SK-N-SH (cell line): ENCODE measurements around the gene VPS13A. TPM values are rescaled to one million over a fixed set of nuclear protein-coding genes. Genes with fewer than 3 reads are reported as not detected.

Experiments used
- CTCF ChIA-PET: fragments of 300-600, 350-600 bp; formaldehyde crosslinking; extraction: SDS; loops from one replicate; lab custom pipeline; 2021; lab: Yijun Ruan, JAX
- POLR2A ChIA-PET: fragments of 350-600 bp; sonication (Branson Sonifier 250); formaldehyde crosslinking; extraction: SDS; loops from one replicate; lab custom pipeline; 2020; ENCODE audit warnings: antibody characterized with exemption, inconsistent platforms; lab: Yijun Ruan, JAX
- DNase-seq: peaks from one replicate; pipeline ENCODE4 v3.0.0; 2012
- H2AFZ ChIP-seq: fragments of 200-600 bp; sonication (generic); 2 replicates; pipeline ENCODE4 v1.8.1; 2016; ENCODE audit warnings: antibody characterized with exemption, mild to moderate bottlenecking, low read depth
- H3F3A ChIP-seq: fragments of 200-600 bp; sonication (generic); replicated peaks from 2 replicates; pipeline ENCODE3; 2016; ENCODE audit warnings: antibody characterized with exemption, mild to moderate bottlenecking; ENCODE audit not compliant: insufficient read depth
- H3K27ac ChIP-seq, 2 experiments: fragments of 200-500 bp in 1 of 2; fragments of 200-600 bp in 1 of 2; sonication (Bioruptor generic) in 1 of 2; sonication (generic), shearing (Covaris generic) in 1 of 2; 2 replicates each; pipeline versions ENCODE4 v1.5.1 to v1.6.1; 2014 to 2016; ENCODE audit warnings: low read depth in 2 of 2, inconsistent platforms in 1 of 2, low read length in 1 of 2, mild to moderate bottlenecking in 1 of 2, mixed read lengths in 1 of 2
- H3K27me3 ChIP-seq: fragments of 200-600 bp; sonication (generic), shearing (Covaris generic); 2 replicates; pipeline ENCODE4 v1.6.1; 2016; ENCODE audit warnings: mixed run types; ENCODE audit not compliant: insufficient read depth
- H3K36me3 ChIP-seq, 2 experiments: fragments of 200-500 bp in 1 of 2; fragments of 200-600 bp in 1 of 2; sonication (Bioruptor generic) in 1 of 2; sonication (generic) in 1 of 2; replicated peaks in 1 of 2; 2 replicates each; pipeline versions ENCODE3 to v1.5.1; 2014 to 2016; ENCODE audit warnings: low read length in 1 of 2, mild to moderate bottlenecking in 1 of 2; ENCODE audit not compliant: insufficient read depth in 2 of 2, control insufficient read depth in 1 of 2
- H3K4me1 ChIP-seq, 2 experiments: fragments of 200-500 bp in 1 of 2; fragments of 200-600 bp in 1 of 2; sonication (Bioruptor generic) in 1 of 2; sonication (generic), shearing (Covaris generic) in 1 of 2; 2 replicates each; pipeline versions ENCODE4 v1.5.1 to v1.6.1; 2014 to 2016; ENCODE audit warnings: low read depth in 1 of 2, low read length in 1 of 2, mixed run types in 1 of 2; ENCODE audit not compliant: insufficient read depth in 2 of 2, control insufficient read depth in 1 of 2
- H3K4me2 ChIP-seq: fragments of 200-600 bp; sonication (generic), shearing (Covaris generic); 2 replicates; pipeline ENCODE4 v1.6.1; 2017; ENCODE audit warnings: mixed run types
- H3K4me3 ChIP-seq, 2 experiments: fragments of 200-500 bp in 1 of 2; fragments of 200-600 bp in 1 of 2; sonication (Bioruptor generic) in 1 of 2; sonication (generic), shearing (Covaris generic) in 1 of 2; 2 replicates each; pipeline versions ENCODE4 v1.5.1 to v1.8.1; 2014 to 2016; ENCODE audit warnings: low read depth in 2 of 2, inconsistent platforms in 1 of 2, low read length in 1 of 2, mild to moderate bottlenecking in 1 of 2, mixed read lengths in 1 of 2, moderate library complexity in 1 of 2
- H3K79me2 ChIP-seq: fragments of 200-600 bp; sonication (generic); 2 replicates; pipeline ENCODE4 v1.8.1; 2017; ENCODE audit warnings: mild to moderate bottlenecking; ENCODE audit not compliant: insufficient read depth
- H3K9ac ChIP-seq: fragments of 200-600 bp; sonication (generic); 2 replicates; pipeline ENCODE4 v1.6.1; 2017; ENCODE audit warnings: mixed run types
- H3K9me2 ChIP-seq: fragments of 200-600 bp; sonication (generic); 2 replicates; pipeline ENCODE4 v1.6.1; 2017; ENCODE audit warnings: mixed run types
- H3K9me3 ChIP-seq: fragments of 200-600 bp; sonication (generic); 2 replicates; pipeline ENCODE4 v1.6.1; 2017; ENCODE audit warnings: mixed run types, mild to moderate bottlenecking, moderate library complexity
- H4K20me1 ChIP-seq: fragments of 200-600 bp; sonication (generic); 2 replicates; pipeline ENCODE4 v1.6.1; 2017; ENCODE audit warnings: mild to moderate bottlenecking, mixed run types; ENCODE audit not compliant: insufficient read depth
- ELF1 ChIP-seq: IDR thresholded peaks from 2 replicates; pipeline ENCODE4 v1.4.0; 2012
- EZH2phosphoT487 ChIP-seq: fragments of 200-600 bp; sonication (generic); IDR thresholded peaks from 2 replicates; pipeline ENCODE4 v1.6.1; 2017; ENCODE audit warnings: low read depth, mixed run types, mild to moderate bottlenecking, antibody characterized with exemption, moderate library complexity, borderline replicate concordance
- FOXJ3 ChIP-seq: sonication (generic); formaldehyde crosslinking; IDR thresholded peaks from 2 replicates; pipeline ENCODE4 v1.5.1; 2020; ENCODE audit warnings: mild to moderate bottlenecking, missing genetic modification reagents
- GABPA ChIP-seq: IDR thresholded peaks from 2 replicates; pipeline ENCODE4 v1.4.0; 2012; ENCODE audit warnings: low read depth, mild to moderate bottlenecking
- GATA2 ChIP-seq: sonication (generic); formaldehyde crosslinking; IDR thresholded peaks from 2 replicates; pipeline ENCODE4 v1.5.0; 2020; ENCODE audit warnings: mild to moderate bottlenecking, missing genetic modification reagents
- IRF3 ChIP-seq: fragments of 150-350 bp; IDR thresholded peaks from 2 replicates; pipeline ENCODE4 v1.6.1; 2016; ENCODE audit warnings: mild to moderate bottlenecking, low read depth, low read length
- NRF1 ChIP-seq: IDR thresholded peaks from 2 replicates; pipeline ENCODE4 v1.6.1; 2012; ENCODE audit warnings: low read depth, mild to moderate bottlenecking, low read length
- RCOR1 ChIP-seq: fragments of 150-350 bp; IDR thresholded peaks from 2 replicates; pipeline ENCODE4 v1.6.1; 2017; ENCODE audit warnings: antibody characterized with exemption, low read length
- RFX5 ChIP-seq: IDR thresholded peaks from 2 replicates; pipeline ENCODE4 v1.6.1; 2012; ENCODE audit warnings: mild to moderate bottlenecking, improper control_type of control experiment, low read length
- SIN3A ChIP-seq: IDR thresholded peaks from 2 replicates; pipeline ENCODE4 v1.6.1; 2012; ENCODE audit warnings: low read depth, mild to moderate bottlenecking, low read length, moderate library complexity, borderline replicate concordance
- SMC3 ChIP-seq: IDR thresholded peaks from 2 replicates; pipeline ENCODE4 v1.6.1; 2012; ENCODE audit warnings: low read depth, low read length, improper control_type of control experiment
- TCF12 ChIP-seq: IDR thresholded peaks from 2 replicates; pipeline ENCODE4 v1.4.0; 2012
- USF1 ChIP-seq: IDR thresholded peaks from 2 replicates; pipeline ENCODE4 v1.4.0; 2012; ENCODE audit warnings: low read depth, borderline replicate concordance
- YY1 ChIP-seq: IDR thresholded peaks from 2 replicates; pipeline ENCODE4 v1.4.0; 2012; ENCODE audit warnings: low read depth, mild to moderate bottlenecking
- polyA plus RNA-seq, 3 experiments: library from polyadenylated mRNA; depleted of rRNA; stranded (reverse); fragments of >200 nt; gene quantifications; 2 replicates each; pipeline ENCODE4 v1.2.3, GENCODE V29; 2012
- TF ChIP-seq, protein P1 (sequence below): fragments of 150-350 bp; IDR thresholded peaks from 2 replicates; pipeline ENCODE4 v1.6.1; 2017; ENCODE audit warnings: antibody characterized with exemption, low read length, low read depth, borderline replicate concordance
- TF ChIP-seq, protein P2 (sequence below): IDR thresholded peaks from 2 replicates; pipeline ENCODE4 v1.4.0; 2012; ENCODE audit warnings: low read depth
- TF ChIP-seq, protein P3 (sequence below): IDR thresholded peaks from 2 replicates; pipeline ENCODE4; 2012

VPS13A gene
- polyA plus RNA-seq, 1 of the 3 experiments (the other 2 are of a cell fraction) = 6.0 TPM

GRCh38 chr9:77180056-77180455 is 2.7 kb downstream of the VPS13A start:
- Histone ChIP-seq H3K4me3 (no peak overlapping the region), H3K9me3 (no peaks in the 10 kb centered on the region), H3K36me3 (no peaks in the 10 kb centered on the region), H3K79me2 (peaks cover 72% of the 10 kb centered on the region), H3K4me1 (peaks cover 4 to 21% of the 10 kb centered on the region in 2 experiments; a peak in 3 of 4 replicates), H3K4me2 (peak overlapping the region; percentile 96; the same call in 1 of the 2 replicates), H4K20me1 (peaks cover 6% of the 10 kb centered on the region; the same call in 1 of the 2 replicates)
- CTCF ChIA-PET = no interaction called here
- TF ChIP-seq RFX5 = no peak
- TF ChIP-seq, protein P1, sequence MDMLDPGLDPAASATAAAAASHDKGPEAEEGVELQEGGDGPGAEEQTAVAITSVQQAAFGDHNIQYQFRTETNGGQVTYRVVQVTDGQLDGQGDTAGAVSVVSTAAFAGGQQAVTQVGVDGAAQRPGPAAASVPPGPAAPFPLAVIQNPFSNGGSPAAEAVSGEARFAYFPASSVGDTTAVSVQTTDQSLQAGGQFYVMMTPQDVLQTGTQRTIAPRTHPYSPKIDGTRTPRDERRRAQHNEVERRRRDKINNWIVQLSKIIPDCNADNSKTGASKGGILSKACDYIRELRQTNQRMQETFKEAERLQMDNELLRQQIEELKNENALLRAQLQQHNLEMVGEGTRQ = no peak
- TF ChIP-seq FOXJ3 (CRISPR knock-in tag) = no peak
- TF ChIP-seq USF1 = no peak
- no peak for TF ChIP-seq GABPA
- TF ChIP-seq, protein P2, sequence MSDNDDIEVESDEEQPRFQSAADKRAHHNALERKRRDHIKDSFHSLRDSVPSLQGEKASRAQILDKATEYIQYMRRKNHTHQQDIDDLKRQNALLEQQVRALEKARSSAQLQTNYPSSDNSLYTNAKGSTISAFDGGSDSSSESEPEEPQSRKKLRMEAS = no peak
- TF ChIP-seq NRF1 = no peak
- TF ChIP-seq, protein P3, sequence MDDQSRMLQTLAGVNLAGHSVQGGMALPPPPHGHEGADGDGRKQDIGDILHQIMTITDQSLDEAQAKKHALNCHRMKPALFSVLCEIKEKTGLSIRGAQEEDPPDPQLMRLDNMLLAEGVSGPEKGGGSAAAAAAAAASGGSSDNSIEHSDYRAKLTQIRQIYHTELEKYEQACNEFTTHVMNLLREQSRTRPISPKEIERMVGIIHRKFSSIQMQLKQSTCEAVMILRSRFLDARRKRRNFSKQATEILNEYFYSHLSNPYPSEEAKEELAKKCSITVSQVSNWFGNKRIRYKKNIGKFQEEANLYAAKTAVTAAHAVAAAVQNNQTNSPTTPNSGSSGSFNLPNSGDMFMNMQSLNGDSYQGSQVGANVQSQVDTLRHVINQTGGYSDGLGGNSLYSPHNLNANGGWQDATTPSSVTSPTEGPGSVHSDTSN = no peak
- no peak for TF ChIP-seq ELF1
- TF ChIP-seq EZH2phosphoT487 = no peak
- no peak for TF ChIP-seq RCOR1
- no peak for TF ChIP-seq TCF12
- no peak for TF ChIP-seq IRF3
- no peak for TF ChIP-seq SMC3
- TF ChIP-seq SIN3A = no peak
- TF ChIP-seq YY1 = no peak
- TF ChIP-seq GATA2 (CRISPR knock-in tag) = no peak
- TF ChIP-seq, all 33 proteins: peak for 0
- Histone ChIP-seq H3K9ac (no peak overlapping the region), H2AFZ (no peak overlapping the region), H3K9me2 (no peaks in the 10 kb centered on the region), H3K27ac (no peak overlapping the region), H3K27me3 (no peaks in the 10 kb centered on the region), H3F3A (peaks cover 24% of the 10 kb centered on the region)
- DNase-seq = no peak
- POLR2A ChIA-PET = no interaction called here
